Fibroblast of peridontal ligament (primary cell): Measurements from ENCODE around the gene METRN.
"Not testable (repeated sequence)": the region's sequence is repeated elsewhere in the genome, so short reads cannot be mapped to it uniquely, and the experiment has no call there.

Source experiments
- DNase-seq: peaks from one replicate; pipeline ENCODE4 v3.0.0-alpha.2; 2010; ENCODE audit errors: extremely low read depth

METRN gene

DNA sequence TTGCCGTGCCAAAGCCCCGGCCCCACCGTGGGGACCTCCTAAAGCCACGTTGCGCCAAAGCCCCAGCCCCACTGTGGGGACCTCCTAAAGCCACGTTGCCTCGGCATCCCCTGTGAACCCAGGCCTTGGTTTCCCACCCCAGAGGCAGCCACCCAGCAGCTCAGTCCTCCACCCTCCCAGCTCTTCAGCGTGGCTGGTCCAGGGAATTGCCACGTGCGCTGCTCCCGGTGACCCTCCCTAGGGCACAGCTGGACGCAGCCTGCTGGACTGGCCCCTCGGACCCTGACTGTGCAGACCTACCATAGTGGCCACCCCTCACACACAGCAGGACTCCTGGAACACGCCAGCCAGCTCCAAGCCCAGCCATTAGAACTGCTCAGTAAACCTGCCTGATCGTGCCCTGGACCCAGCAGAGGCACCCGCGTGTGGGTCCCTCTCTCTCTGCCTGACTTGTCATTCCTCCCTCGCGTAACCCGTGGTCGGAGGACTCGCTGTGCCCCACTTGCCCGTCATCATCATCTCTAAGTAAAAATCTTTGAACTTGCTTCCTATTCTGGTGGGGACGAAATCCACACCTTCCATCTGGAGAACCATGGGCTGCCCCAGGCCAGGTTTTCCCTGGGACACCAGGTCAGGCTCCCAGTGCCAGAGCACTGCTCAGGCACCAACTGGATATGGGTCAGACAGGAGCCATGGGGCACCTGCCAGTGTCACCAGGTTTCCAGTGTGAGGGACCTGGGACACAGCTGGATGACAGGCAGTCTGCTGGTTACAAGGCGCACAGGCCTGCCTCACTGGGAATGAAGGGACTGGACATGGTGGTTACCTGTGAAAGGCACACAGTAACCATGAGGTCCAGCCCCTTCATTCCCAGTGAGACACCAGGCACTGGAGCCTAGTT is 20.3 kb downstream of the METRN start:
- DNase-seq: no peak

DNA sequence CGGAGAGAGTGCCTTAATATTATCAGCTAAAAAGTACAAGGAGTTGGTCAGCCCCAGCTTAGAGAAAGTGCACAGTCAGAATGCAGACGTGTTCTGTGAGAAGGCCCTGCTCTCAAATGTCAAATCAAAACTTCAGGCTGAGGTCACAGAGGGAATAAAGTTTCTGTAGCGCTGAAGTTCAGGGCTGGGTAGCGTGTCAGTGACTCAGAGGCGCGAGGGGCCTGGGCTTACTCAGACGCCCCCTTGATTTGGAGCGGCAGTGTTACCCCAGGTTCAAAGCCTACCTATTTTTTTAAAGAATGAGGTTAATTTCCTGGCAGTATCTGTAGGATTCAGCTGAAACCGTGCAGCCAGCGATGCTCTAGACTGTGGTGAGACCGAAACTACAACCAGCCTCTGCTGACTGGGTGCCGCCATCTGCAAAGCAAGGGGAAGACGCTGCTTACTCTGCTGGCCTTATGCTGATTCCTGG is 21.1 kb downstream of the METRN start:
- DNase-seq: no peak

DNA sequence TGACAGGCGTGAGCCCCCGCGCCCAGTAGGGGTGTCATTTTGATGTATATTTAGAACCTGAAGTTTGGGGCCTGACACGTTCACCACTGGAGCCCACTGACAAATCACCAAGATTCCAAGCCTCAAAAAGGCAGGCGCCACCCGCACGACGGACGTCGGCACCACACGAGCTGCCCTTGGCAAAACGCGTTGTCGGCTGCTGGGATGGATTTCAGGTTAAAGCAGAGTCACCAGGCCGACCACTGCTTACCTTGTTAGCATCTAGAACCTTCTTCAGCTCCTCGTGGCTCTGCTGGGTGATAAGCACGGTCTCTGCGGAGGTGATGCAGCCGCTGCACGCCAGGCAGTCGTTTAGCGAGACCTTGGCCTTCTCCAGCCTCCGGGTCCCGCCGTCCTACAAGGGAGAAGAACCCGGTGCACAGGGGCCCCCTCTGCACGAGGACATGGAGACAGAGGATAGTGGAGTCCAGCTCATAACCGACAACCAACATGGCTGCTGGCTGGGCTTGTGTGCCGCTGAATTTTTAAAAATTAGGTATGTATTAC is 22.1 kb downstream of the METRN start:
- DNase-seq: no peak

DNA sequence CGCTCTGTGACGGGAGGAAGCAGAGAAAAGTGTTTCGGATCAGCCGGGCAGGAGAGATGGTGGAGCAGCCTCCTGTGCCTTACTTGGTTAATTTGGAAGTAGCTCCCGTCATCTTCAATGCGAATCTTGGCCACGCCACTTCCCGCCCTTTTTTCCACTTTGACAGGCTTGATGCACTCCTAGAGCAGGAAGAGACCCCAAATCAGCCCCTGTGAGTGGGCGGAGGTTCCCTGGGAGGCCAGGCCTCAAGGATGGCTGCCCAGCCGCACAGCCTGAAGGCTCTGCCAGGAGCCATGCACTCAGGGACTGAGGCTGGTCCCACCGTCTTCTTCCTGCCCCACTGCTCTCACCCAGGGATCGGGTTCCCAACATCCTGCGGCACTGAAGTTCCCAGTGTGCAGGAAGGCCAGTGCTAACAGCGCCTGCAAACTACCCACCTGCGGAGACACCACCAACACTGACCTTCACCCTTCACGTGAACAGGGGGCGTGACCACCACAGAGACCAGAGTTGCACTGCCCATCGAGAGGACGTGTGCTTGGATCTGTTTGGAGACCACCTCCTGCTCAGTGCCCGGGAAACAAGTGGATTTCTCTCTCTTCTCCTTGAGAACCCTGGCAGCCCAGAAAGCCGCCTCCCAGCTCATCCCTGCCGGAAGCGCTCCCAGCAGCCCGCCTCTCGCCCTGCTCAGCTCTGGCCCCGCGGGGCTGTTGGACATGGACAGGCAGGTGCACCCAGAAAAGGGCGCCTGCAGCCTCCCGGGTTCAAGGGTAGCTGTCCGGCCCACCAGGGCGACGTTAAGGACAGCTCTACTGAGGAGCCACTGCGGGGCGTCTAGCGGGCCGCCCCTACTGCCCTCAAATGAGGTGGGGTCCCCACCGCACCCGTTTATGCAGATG is 24.9 kb downstream of the METRN start:
- DNase-seq: no peak

DNA sequence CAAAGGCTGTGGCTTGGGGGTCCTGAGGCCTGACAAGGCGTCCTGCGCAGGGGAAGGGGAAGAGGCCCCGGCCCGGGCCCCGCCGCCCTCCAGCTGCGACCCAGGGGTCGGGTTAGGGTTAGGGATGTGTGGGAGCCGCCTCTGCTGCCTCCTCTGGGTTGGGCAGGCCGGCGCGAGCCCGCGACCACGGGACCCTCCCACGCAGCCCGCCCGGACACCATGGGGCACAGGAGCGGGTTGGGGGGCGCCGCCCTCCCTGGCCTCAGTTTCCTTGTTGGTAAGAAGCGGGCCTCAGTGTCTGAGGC is 25.5 kb downstream of the METRN start:
- DNase-seq: no peak

DNA sequence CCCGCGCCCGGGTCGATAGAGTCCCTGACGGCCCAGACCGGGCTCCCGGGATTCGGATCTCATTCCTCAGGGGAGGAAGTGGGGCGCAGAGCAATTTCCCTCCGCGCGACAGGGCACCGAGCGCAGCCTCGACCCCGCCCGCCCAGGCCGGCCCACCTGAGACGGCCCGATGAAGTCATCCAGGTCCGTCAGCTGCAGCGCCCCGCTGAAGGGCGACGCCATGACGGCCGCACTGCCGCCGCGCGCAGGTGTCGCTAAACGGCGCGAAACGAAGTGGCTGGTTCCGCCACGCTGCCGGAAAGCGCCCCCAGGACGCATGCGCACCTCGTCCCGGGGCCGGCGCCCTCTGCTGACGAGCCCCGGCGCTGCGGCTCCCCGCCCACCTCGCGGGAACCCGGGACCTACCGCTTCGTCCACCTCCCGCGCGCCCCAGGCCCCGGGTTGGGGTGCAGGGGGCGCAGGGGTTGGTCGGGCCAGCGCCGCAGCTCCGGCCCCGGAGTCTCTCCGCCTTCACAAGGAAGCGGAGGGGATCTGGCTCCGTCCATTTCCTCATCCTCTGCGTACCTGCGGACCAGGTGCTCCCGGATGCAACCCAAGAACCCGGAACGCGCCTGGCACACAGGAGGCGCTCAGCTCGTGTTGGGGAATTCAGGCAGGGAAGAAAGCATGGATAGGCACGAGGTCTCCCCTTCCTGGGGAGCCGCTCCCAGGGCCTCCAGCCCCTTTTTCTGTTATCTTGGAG is 26.0 kb downstream of the METRN start, which contains the start of gene CIAO3:
CIAO3 (minus strand) TSS at position 234 of the 742 bp plus-strand sequence; CDS start at position 222, 12 bp downstream.
- DNase-seq: peak; percentile 81

DNA sequence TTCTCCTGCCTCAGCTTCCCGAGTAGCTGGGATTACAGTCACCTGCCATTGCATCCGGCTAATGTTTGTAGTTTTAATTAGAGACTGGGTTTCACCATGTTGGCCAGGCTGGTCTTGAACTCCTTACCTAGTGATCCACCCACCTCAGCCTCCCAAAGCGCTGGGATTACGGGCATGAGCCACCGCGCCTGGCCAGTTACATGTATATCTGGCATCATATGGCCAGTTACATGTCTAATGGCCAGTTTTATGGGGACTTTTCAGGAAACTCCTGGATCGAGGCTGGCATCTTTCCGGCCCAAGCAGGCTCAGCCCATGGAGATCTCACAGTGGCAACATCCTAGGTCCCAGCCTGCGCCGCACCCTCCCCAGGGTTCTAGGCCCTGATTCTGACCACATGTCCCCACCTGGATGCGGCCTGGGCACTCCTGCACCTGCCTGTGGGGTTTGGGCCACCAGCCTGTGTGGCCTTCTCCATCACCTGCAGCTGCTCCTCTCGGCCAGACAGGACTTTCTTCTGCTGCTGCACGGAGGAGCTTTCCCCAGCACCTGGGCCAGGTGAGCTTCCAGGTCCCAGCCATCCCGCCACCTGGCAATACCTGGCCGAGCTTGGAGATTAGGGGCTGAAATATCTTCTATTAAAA is 27.2 kb downstream of the METRN start:
- DNase-seq: no peak

DNA sequence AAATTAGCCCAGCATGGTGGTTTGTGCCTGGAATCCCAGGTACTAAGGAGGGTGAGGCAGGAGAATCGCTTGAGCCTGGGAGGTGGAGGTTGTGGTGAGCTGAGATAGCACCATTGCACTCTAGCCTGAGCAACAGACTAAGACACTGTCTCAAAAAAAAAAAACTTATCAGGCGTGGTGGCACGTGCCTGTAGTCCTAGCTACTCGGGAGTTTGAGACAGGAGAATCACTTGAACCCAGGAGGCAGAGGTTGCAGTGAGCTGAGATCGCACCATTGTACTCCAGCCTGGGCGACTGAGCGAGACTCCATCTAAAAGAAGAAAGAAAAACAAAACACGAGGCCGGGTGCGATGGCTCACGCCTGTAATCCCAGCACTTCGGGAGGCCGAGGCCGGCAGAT is 28.0 kb downstream of the METRN start:
- not testable (repeated sequence) for DNase-seq

DNA sequence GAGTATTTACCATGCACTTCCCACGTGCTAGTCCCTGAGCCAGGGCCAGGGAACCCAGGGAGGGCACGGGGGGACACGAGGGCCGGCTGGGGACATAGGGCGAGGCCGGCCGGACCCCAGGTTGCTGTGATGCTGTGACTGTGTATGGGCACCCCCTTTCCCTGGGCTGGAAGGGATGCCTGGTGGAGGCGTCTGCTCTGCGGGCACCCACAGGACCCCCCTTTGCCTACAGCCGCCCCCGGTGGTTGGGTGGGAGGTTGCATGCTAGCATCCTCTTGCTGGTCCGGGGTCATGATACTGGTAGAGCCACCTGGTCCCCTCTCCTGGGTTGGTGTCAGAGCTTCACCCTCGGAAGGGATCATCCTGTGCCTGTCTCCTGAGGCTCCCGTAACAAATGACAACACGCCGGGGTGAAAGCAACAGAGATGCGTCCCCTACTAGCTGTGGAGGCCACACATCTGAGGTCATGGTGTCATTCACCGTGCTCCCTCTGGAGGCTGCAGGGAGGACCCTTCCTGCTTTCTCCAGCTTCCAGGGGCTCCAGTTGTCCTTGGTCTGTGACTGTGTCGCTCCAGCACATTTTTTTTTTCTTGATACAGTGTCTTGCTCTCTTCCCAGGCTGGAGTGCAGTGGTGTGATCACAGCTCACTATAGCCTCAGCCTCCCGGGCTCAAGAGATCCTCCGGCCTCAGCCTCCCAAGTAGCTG is 29.0 kb downstream of the METRN start:
- no peak for DNase-seq

DNA sequence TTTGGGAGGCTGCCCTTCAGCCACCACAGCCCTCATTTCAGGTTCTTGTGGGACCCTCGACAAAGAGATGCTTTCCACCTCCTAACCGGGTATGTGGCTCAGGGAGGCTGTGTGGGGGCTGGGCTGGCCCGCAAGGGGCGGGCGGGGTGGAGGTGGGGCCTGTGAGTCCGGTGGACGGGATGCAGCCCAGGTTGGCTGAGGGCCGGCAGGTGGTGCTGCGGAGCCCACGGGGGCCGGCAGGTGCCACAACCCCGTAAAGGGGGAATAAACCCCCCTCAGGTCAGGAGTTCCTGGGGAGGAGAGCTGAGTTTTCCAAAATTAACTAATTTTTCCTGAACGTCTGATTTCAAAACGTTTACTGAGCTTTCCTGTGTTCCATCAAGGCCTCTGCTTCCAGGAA is 30.8 kb downstream of the METRN start:
- no peak for DNase-seq

DNA sequence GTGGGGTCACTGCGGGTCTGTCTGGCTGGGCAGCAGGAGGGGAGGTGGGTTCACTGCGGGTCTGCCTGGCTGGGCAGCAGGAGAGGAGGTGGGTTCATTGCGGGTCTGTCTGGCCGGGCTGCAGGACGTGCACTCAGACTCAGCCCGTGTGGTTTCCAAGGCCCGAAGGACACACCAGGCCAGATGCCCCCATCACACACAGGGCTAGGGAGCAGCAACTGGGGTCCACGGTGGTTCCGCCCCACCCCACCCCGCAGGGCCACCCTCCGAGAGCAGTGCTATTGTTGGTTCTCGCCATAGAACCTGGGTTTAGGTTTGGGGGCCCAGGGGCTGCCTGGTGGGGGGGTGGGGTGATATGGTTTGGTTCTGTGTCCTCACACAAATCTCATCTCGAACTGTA is 31.7 kb downstream of the METRN start:
- no peak for DNase-seq

DNA sequence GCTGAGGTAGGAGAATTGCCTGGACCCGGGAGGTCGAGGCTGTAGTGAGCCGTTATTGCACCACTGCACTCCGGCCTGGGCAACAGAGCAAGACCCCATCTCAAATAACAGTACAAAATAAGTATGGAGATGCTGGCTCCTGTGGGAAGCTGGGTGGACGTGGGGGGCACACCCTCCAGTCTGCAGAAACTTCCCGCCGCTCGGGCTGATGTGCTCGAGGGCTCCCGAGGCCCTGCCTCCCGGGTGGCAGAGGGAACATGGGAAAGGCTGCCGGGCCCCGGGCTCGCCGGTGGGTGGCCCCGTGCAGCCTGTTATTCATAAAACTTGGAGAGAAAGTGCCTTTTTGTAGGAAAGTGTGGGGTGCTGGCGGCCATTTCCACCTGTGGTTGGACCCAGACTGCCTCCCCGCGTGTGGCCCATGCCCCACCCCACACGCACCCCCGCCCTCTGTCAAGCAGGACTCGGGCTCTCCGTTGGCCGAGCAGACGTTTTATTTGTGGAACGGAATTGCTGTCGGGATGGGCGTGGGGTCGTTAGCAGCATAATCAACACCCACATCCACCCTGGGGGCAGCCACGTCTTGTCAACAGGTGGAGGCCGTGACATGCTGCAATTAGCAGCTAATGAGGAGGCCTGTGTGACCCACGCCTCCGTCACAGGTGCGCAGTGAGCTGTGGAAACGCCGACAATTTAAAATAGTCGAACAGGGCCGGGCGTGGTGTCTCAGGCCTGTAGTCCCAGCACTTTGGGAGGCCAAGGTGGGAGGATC is 33.2 kb downstream of the METRN start:
- DNase-seq: no peak

DNA sequence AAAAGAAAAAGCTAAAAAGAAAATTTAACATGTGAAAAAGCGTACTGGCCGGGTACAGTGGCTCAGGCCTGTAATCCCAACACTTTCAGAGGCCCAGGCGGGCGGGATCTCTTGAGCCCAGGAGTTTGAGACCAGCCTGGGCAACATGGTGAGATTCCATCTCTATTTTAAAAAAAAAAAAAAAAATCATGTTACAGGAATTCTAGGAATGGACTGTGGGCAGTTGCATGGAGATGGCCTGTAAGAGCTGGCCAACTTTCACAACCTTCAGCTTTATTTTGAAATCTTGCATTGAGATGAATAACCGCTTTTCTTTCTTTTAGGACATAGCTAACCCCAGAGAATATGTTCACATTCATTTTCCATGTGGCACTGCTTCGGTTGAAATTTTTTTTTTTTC is 34.1 kb downstream of the METRN start:
- peak; percentile 93 for DNase-seq

DNA sequence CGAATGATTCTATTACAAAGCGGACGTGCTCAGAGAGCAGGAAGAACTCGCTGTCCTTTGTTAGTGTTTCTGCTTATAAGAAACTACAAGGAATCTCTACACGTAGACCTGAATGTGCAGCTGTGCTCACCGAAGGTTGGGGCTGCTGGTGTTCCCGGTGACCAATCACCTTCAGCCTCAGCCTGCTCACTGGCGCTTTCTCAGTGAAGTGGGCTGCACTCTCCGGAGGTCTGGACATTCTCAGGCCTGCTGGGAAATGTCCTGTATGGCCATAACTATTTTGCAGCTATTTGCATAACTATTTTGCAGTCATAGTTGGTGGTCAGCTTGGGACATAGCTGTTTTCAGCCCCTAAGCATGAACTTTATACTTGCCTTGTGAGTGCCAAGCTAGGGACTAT is 35.6 kb downstream of the METRN start:
- no peak for DNase-seq

DNA sequence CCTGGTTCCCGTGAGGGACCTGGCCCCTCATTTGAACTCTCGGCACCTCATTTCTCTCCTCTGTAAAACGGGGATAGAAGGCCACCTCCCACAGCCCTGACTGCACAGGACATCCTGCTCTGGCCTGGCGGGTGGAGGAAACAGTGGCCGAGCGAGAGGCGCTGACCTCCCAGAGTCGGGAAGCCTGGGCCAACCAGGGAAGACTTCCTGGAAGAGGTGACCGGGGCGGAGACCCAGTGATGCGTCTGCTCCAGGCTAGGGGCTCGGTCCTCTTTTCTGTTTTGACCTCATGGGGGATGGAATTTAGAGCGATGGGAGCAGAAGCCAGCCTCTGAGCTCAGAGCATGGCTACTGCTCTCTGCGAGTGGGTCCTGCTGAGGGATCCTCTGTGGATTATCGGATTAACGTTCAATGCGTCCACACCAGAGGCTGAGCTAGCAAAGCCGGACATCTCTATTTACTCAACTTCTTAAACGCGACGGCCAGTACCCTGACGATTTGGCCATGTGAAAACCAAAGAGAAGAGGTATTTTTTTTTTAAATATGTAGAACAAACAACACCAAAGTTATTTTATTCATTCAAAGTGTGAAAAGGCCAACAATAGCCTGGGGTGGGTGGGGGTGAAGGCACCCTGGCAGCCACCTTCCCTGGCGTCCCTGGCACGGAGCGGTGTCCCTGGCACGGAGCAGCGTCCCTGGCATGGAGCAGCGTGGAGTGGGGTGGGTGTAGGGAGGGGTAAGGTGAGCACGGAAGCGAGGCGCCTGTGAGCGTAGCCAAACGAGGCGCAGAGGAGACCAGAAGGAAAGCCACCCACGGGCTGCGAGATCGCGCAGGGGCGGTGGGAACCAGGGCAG is 36.5 kb downstream of the METRN start:
- DNase-seq: no peak

DNA sequence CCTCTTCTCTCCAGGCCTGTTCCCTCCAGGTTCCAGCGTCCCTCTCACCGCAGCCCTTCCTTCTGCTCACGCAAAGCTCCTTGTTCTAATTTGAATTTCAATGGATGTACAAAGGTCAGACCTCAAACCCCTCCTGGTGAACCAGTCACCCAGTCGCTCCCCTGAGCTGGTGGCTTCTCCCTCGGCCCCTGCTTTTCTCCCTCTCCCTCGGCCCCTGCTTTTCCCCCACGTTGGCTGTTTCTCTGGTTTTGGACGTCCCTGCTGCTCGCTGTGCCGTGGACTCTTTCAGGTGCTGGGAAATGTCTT is 37.0 kb downstream of the METRN start:
- DNase-seq: no peak

DNA sequence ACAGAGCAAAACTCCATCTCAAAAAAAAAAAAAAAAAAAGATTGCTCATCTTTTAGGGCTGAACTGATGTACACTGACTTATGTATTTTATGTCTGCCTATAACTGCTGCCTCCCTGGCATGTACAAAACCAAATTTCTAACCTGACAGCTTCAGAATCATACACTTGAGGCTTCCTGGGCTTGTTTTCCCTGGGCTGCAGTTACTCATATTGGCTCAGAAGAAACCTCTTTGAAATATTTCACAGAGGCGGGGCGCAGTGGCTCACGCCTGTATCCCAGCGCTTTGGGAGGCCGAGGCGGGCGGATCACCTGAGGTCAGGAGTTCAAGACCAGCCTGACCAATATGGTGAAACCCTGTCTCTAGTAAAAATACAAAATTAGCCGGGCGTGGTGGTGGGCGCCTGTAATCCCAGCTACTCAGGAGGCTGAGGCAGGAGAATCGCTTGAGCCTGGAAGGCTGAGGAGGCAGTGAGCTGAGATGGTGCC is 39.2 kb downstream of the METRN start:
- not testable (repeated sequence) for DNase-seq

DNA sequence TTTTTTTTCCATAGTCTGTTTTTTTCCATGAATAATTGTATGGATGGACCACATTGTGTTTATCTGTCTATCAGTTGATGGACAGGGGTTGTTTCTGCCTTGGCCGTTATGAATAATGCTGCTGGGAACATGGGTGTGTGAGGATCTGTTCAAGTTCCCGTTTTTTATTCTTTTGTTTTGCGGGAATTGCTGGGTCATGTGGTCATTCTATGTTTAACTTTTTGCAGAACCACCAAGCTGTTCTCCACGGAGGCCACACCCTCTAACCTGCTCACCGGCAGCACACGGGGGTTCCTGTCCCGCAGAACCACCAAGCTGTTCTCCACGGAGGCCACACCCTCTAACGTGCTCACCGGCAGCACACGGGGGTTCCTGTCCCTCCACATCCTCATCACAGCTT is 39.7 kb downstream of the METRN start:
- DNase-seq: no peak

DNA sequence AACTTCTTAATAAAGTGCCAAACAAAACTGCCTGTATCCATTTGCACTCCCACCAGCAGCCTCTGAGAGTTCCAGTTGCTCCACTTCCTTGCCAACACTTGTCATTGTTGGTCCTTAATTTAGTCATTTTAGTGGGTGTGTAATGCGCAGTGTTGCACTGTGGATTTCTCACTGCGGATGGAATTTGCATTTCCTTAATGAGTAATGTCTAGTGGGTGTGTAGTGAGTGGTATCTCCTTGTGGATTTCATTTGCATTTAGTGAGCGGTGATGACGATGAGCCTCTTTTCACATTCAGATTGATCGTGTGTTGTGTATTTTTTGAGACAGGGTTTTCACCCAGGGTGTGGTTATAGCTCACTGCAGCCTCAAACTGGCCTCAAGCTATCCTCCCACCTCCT is 41.5 kb downstream of the METRN start:
- DNase-seq: no peak
